Spinal cord (tissue), 10 donors: ENCODE data around the gene STXBP2. TPM values are rescaled to one million over a fixed set of nuclear protein-coding genes. Genes with fewer than 3 reads are reported as not detected.
A peak's percentile ranks its signal among the peaks of the same experiment; 100 is the strongest.

Experiments used
- DNase-seq, 6 donors: peaks; one replicate each; pipeline versions ENCODE4 v3.0.0 to v3.0.0-alpha.2; 2013 to 2015; ENCODE audit warnings: low spot score in 6 of 6, low read depth in 4 of 6
- H3K27ac ChIP-seq: one replicate; pipeline ENCODE4 v1.5.1; 2013; ENCODE audit warnings: low read depth, low read length, control low read depth
- H3K27me3 ChIP-seq: one replicate; pipeline ENCODE4 v1.6.1; 2013; ENCODE audit warnings: low read length; ENCODE audit not compliant: control insufficient read depth, insufficient read depth
- H3K36me3 ChIP-seq: one replicate; pipeline ENCODE4 v1.6.1; 2013; ENCODE audit warnings: low read length; ENCODE audit not compliant: control insufficient read depth, insufficient read depth
- H3K4me1 ChIP-seq: one replicate; pipeline ENCODE4 v1.6.1; 2013; ENCODE audit warnings: low read length; ENCODE audit not compliant: control insufficient read depth, insufficient read depth
- H3K4me3 ChIP-seq: one replicate; pipeline ENCODE4 v1.5.1; 2013; ENCODE audit warnings: low read depth, low read length, control low read depth
- H3K9me3 ChIP-seq: one replicate; pipeline ENCODE4 v1.6.1; 2013; ENCODE audit warnings: low read length; ENCODE audit not compliant: control insufficient read depth, insufficient read depth
- WGBS: methylation state at CpG from one replicate; pipeline ENCODE4 v1.1.5; 2013; ENCODE audit warnings: missing lambda C conversion rate; ENCODE audit not compliant: insufficient coverage; 5-methylcytosine and 5-hydroxymethylcytosine counted together
- polyA plus RNA-seq, 2 donors: library from polyadenylated mRNA; unstranded; fragments of 120-200 nt; gene quantifications; one replicate each; pipeline ENCODE4 v1.2.1, GENCODE V29; 2013; ENCODE audit not compliant: insufficient read length in 2 of 2
- total RNA-seq, 2 donors: library from RNA; depleted of rRNA in 1 of 2; stranded (reverse); fragments of 120-200 nt in 1 of 2; fragments of >200 nt in 1 of 2; gene quantifications; one replicate each; pipeline versions ENCODE4 v1.2.3 to v1.2.4, GENCODE V29; 2013 to 2014
- donor health status: healthy.

Gene STXBP2
- total and polyA plus RNA-seq, 4 donors = 4.4 to 14.0 (median 10.6) TPM

GRCh38 chr19:7676854-7677253, 39.9 kb downstream of the STXBP2 start, which contains the start of gene MCEMP1:
Gene MCEMP1 (plus strand): TSS chr19:7677090. CDS start chr19:7677121, 31 bp downstream.
- Histone ChIP-seq H3K4me1 (peaks cover 15% of the 10 kb centered on the region), H3K9me3 (no peaks in the 10 kb centered on the region), H3K27me3 (peaks cover 3% of the 10 kb centered on the region), H3K27ac (no peak within 1 kb of the TSS), H3K4me3 (no peak within 1 kb of the TSS), H3K36me3 (peaks cover 2% of the 10 kb centered on the region)
- WGBS = 49% methylated on average over 7 of the region's 10 CpGs
- no peak for DNase-seq

GRCh38 chr19:7677669-7678311, 40.9 kb downstream of the STXBP2 start:
- Histone ChIP-seq H3K36me3 (peaks cover 10% of the 10 kb centered on the region), H3K9me3 (no peaks in the 10 kb centered on the region), H3K27me3 (peaks cover 3% of the 10 kb centered on the region), H3K4me1 (peaks cover 22% of the 10 kb centered on the region), H3K4me3 (no peak overlapping the region), H3K27ac (no peak overlapping the region)
- DNase-seq = no peak
- 53% methylated on average over 10 of the region's 12 CpGs for WGBS

- Histone ChIP-seq H3K4me1 (peaks cover 22% of the 10 kb centered on the region), H3K36me3 (peaks cover 23% of the 10 kb centered on the region), H3K27me3 (peaks cover 3% of the 10 kb centered on the region), H3K27ac (no peak overlapping the region), H3K4me3 (no peak overlapping the region), H3K9me3 (no peaks in the 10 kb centered on the region)
- 73% methylated on average over 23 of the region's 30 CpGs for WGBS
- peak in 2 of 6 donors; percentile 36 to 82 for DNase-seq
Observed at GRCh38 chr19:7678971-7679751, 42.3 kb downstream of the STXBP2 start.

GRCh38 chr19:7679771-7680605, 43.1 kb downstream of the STXBP2 start:
- peaks cover 32% of the 10 kb centered on the region for H3K36me3 ChIP-seq
- H3K4me3 ChIP-seq = peak overlapping the region; percentile 18
- peaks cover 22% of the 10 kb centered on the region for H3K4me1 ChIP-seq
- no peaks in the 10 kb centered on the region for H3K9me3 ChIP-seq
- no peak overlapping the region for H3K27ac ChIP-seq
- H3K27me3 ChIP-seq = peaks cover 3% of the 10 kb centered on the region
- DNase-seq = no peak
- 58% methylated on average over 18 of the region's 22 CpGs for WGBS

- peak within 1 kb of the TSS; percentile 93 for H3K4me3 ChIP-seq
- peak; percentile 75 to 96 (median 82) for DNase-seq
- H3K4me1 ChIP-seq = peaks cover 25% of the 10 kb centered on the region
- 0% methylated on average over 75 of the region's 79 CpGs for WGBS
- H3K36me3 ChIP-seq = peaks cover 39% of the 10 kb centered on the region
- H3K9me3 ChIP-seq = no peaks in the 10 kb centered on the region
- peaks cover 3% of the 10 kb centered on the region for H3K27me3 ChIP-seq
- no peak within 1 kb of the TSS for H3K27ac ChIP-seq
Observed at GRCh38 chr19:7680606-7681339, 43.9 kb downstream of the STXBP2 start, which contains the start of gene TRAPPC5. Gene TRAPPC5 (plus strand): TSS chr19:7680833. CDS start chr19:7682254, 1,421 bp downstream.

GRCh38 chr19:7681340-7682174, 44.6 kb downstream of the STXBP2 start:
- Histone ChIP-seq H3K9me3 (no peaks in the 10 kb centered on the region), H3K4me1 (peaks cover 28% of the 10 kb centered on the region), H3K27ac (no peak overlapping the region), H3K4me3 (peak overlapping the region; percentile 93), H3K36me3 (peaks cover 45% of the 10 kb centered on the region), H3K27me3 (peaks cover 3% of the 10 kb centered on the region)
- under 1% methylated on average over 40 of the region's 43 CpGs for WGBS
- DNase-seq = peak in 3 of 6 donors; percentile 50 to 87 (median 80)

GRCh38 chr19:7682175-7682855, 45.4 kb downstream of the STXBP2 start:
- 61% methylated on average over 74 of the region's 74 CpGs for WGBS
- Histone ChIP-seq H3K27me3 (no peaks in the 10 kb centered on the region), H3K4me1 (peaks cover 28% of the 10 kb centered on the region), H3K4me3 (peak overlapping the region; percentile 93), H3K9me3 (no peaks in the 10 kb centered on the region), H3K27ac (no peak overlapping the region), H3K36me3 (peaks cover 52% of the 10 kb centered on the region)
- peak in 1 of 6 donors; percentile 44 for DNase-seq
